A673 (cell line): ENCODE measurements around the gene HSF2BP.
"Not testable (repeated sequence)": the region's sequence is repeated elsewhere in the genome, so short reads cannot be mapped to it uniquely, and the experiment has no call there.

ENCODE experiments used
- EZH2 ChIP-seq: fragments of 200-600 bp; sonication (generic); IDR thresholded peaks from 2 replicates; pipeline ENCODE4 v1.6.1; 2017; ENCODE audit warnings: borderline replicate concordance, low read depth, mild to moderate bottlenecking, mixed read lengths, antibody characterized with exemption, low read length; ENCODE audit not compliant: poor library complexity, severe bottlenecking
- TF ChIP-seq, protein P1 (sequence below): fragments of 300-800, 200-600 bp; sonication (generic); conservative IDR thresholded peaks from 2 replicates; pipeline ENCODE4 v1.5.1; 2017; ENCODE audit warnings: low read depth, mild to moderate bottlenecking, antibody characterized with exemption, low read length, moderate library complexity, mixed read lengths

DNA sequence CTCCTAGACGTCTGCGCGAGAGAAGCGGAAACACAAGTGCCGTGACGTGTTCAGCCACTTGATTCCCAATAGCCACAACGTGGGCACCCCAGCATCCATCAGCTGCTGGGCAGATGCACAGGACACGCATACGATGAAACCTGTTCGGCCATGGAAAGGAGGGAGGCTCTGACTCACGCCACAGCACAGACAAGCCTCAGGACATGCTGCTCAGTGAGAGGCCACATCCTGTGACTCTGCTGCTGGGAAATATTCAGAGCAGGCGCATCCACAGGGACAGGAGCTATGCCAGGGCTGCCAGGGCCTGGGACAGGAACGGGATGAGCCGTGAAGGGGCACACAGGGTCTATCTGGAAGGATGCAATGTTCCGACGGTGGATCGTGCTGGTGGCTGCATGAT lies 171.1 kb downstream of the HSF2BP start:
- not testable (repeated sequence) for TF ChIP-seq EZH2
- TF ChIP-seq, protein P1, sequence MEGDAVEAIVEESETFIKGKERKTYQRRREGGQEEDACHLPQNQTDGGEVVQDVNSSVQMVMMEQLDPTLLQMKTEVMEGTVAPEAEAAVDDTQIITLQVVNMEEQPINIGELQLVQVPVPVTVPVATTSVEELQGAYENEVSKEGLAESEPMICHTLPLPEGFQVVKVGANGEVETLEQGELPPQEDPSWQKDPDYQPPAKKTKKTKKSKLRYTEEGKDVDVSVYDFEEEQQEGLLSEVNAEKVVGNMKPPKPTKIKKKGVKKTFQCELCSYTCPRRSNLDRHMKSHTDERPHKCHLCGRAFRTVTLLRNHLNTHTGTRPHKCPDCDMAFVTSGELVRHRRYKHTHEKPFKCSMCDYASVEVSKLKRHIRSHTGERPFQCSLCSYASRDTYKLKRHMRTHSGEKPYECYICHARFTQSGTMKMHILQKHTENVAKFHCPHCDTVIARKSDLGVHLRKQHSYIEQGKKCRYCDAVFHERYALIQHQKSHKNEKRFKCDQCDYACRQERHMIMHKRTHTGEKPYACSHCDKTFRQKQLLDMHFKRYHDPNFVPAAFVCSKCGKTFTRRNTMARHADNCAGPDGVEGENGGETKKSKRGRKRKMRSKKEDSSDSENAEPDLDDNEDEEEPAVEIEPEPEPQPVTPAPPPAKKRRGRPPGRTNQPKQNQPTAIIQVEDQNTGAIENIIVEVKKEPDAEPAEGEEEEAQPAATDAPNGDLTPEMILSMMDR: not testable (repeated sequence)
